H9 (cell line): ENCODE results near the gene NYAP2. TPM values are rescaled to one million over a fixed set of nuclear protein-coding genes. Genes with fewer than 3 reads are reported as not detected.

Experiments used
- DNase-seq: peaks from one replicate; pipeline ENCODE4 v3.0.0-alpha.2; 2017
- H2AFZ ChIP-seq: one replicate; pipeline ENCODE4 v1.6.1; 2013; ENCODE audit warnings: mild to moderate bottlenecking, low read length, control low read depth, moderate library complexity
- H2AK5ac ChIP-seq: 2 replicates; pipeline ENCODE4 v1.6.1; 2013; ENCODE audit warnings: low read length, control low read depth, mixed read lengths; ENCODE audit not compliant: insufficient read length
- H2BK120ac ChIP-seq: one replicate; pipeline ENCODE4 v1.6.1; 2013; ENCODE audit warnings: low read depth, mild to moderate bottlenecking, low read length, control low read depth, inconsistent platforms; ENCODE audit not compliant: poor library complexity, severe bottlenecking
- H2BK12ac ChIP-seq: 2 replicates; pipeline ENCODE4 v1.6.1; 2013; ENCODE audit warnings: low read length, control low read depth, mixed read lengths, low read depth; ENCODE audit not compliant: insufficient read length
- H2BK15ac ChIP-seq: 2 replicates; pipeline ENCODE4 v1.6.1; 2013; ENCODE audit warnings: low read depth, low read length, control low read depth
- H2BK20ac ChIP-seq: one replicate; pipeline ENCODE4 v1.6.1; 2013; ENCODE audit warnings: low read depth, mild to moderate bottlenecking, low read length, control low read depth, inconsistent platforms; ENCODE audit not compliant: poor library complexity, severe bottlenecking
- H2BK5ac ChIP-seq: 2 replicates; pipeline ENCODE4 v1.6.1; 2013; ENCODE audit warnings: low read length, control low read depth, mixed read lengths; ENCODE audit not compliant: insufficient read length
- H3K14ac ChIP-seq: 2 replicates; pipeline ENCODE4 v1.6.1; 2013; ENCODE audit warnings: low read length, control low read depth; ENCODE audit not compliant: insufficient read depth
- H3K18ac ChIP-seq: 2 replicates; pipeline ENCODE4 v1.6.1; 2013; ENCODE audit warnings: low read depth, mild to moderate bottlenecking, mixed read lengths, low read length, control low read depth; ENCODE audit not compliant: insufficient read length
- H3K23ac ChIP-seq: 2 replicates; pipeline ENCODE4 v1.6.1; 2013; ENCODE audit warnings: low read length, control low read depth, mixed read lengths, low read depth; ENCODE audit not compliant: insufficient read length
- H3K23me2 ChIP-seq: 2 replicates; pipeline ENCODE4 v1.6.1; 2013; ENCODE audit warnings: low read depth, mild to moderate bottlenecking, mixed read lengths, low read length, control low read depth; ENCODE audit not compliant: insufficient read length, poor library complexity, severe bottlenecking
- H3K27ac ChIP-seq: 2 replicates; pipeline ENCODE4 v1.5.1; 2013; ENCODE audit warnings: low read length, control low read depth, mixed read lengths, low read depth; ENCODE audit not compliant: insufficient read length
- H3K27me3 ChIP-seq: 2 replicates; pipeline ENCODE4 v1.6.1; 2013; ENCODE audit warnings: low read length, control low read depth, inconsistent platforms; ENCODE audit not compliant: insufficient read depth
- H3K4ac ChIP-seq: 2 replicates; pipeline ENCODE4 v1.6.1; 2013; ENCODE audit warnings: low read depth, mild to moderate bottlenecking, control low read depth, inconsistent platforms, low read length, moderate library complexity
- H3K4me1 ChIP-seq: 2 replicates; pipeline ENCODE4 v1.6.1; 2013; ENCODE audit warnings: low read length, control low read depth, inconsistent platforms; ENCODE audit not compliant: insufficient read depth
- H3K4me2 ChIP-seq: 2 replicates; pipeline ENCODE4 v1.6.1; 2013; ENCODE audit warnings: low read length, control low read depth, mixed read lengths; ENCODE audit not compliant: insufficient read length, insufficient read depth
- H3K56ac ChIP-seq: 2 replicates; pipeline ENCODE4 v1.6.1; 2013; ENCODE audit warnings: low read depth, mild to moderate bottlenecking, mixed read lengths, low read length, control low read depth; ENCODE audit not compliant: insufficient read length
- H3K79me1 ChIP-seq: 2 replicates; pipeline ENCODE4 v1.6.1; 2013; ENCODE audit warnings: low read depth, mild to moderate bottlenecking, moderate library complexity, low read length, control low read depth, inconsistent platforms; ENCODE audit not compliant: insufficient read depth, poor library complexity, severe bottlenecking
- H3K79me2 ChIP-seq: 2 replicates; pipeline ENCODE4 v1.6.1; 2013; ENCODE audit warnings: low read length, control low read depth, inconsistent platforms; ENCODE audit not compliant: insufficient read depth
- H3K9ac ChIP-seq: 2 replicates; pipeline ENCODE4 v1.6.1; 2013; ENCODE audit warnings: low read length, control low read depth, mixed read lengths; ENCODE audit not compliant: insufficient read length; ENCODE audit errors: extremely low read depth
- H3K9me3 ChIP-seq: one replicate; pipeline ENCODE4 v1.6.1; 2013; ENCODE audit warnings: low read depth, low read length, inconsistent platforms; ENCODE audit not compliant: control insufficient read depth
- H3T11ph ChIP-seq: one replicate; pipeline ENCODE4 v1.6.1; 2013; ENCODE audit warnings: mild to moderate bottlenecking, low read length, control low read depth, inconsistent platforms
- H4K20me1 ChIP-seq: one replicate; pipeline ENCODE4 v1.6.1; 2013; ENCODE audit not compliant: control insufficient read depth, insufficient read length, insufficient read depth
- H4K5ac ChIP-seq: 2 replicates; pipeline ENCODE4 v1.6.1; 2013; ENCODE audit warnings: low read depth, mild to moderate bottlenecking, mixed read lengths, low read length, control low read depth; ENCODE audit not compliant: insufficient read length
- H4K8ac ChIP-seq: replicated peaks from 2 replicates; pipeline ENCODE4 v1.6.1; 2013; ENCODE audit warnings: low read length, control low read depth, mixed read lengths, low read depth; ENCODE audit not compliant: insufficient read length
- H4K91ac ChIP-seq: 2 replicates; pipeline ENCODE4 v1.6.1; 2013; ENCODE audit warnings: low read depth, mild to moderate bottlenecking, moderate library complexity, mixed read lengths, low read length, control low read depth; ENCODE audit not compliant: insufficient read length
- H3K27ac Mint-ChIP-seq, 3 experiments: 2 replicates in 2 of 3; 3 replicates in 1 of 3; pipeline ENCODE4 v1.8.0; 2020 to 2021; ENCODE audit warnings: mixed read lengths in 3 of 3, mild to moderate bottlenecking in 1 of 3, moderate library complexity in 1 of 3
- H3K27me3 Mint-ChIP-seq: 2 replicates; pipeline ENCODE4 v1.8.0; 2021; ENCODE audit warnings: low read depth, mild to moderate bottlenecking, moderate library complexity, mixed read lengths
- H3K36me3 Mint-ChIP-seq, 3 experiments: 2 replicates in 2 of 3; 3 replicates in 1 of 3; pipeline ENCODE4 v1.8.0; 2020 to 2021; ENCODE audit warnings: low read depth in 3 of 3, mixed read lengths in 3 of 3; ENCODE audit not compliant: insufficient read depth in 1 of 3
- H3K4me1 Mint-ChIP-seq, 2 experiments: 2 replicates each; pipeline ENCODE4 v1.8.0; 2020; ENCODE audit warnings: mixed read lengths in 2 of 2
- H3K4me3 Mint-ChIP-seq, 2 experiments: 2 replicates in 1 of 2; 3 replicates in 1 of 2; pipeline ENCODE4 v1.8.0; 2020 to 2021; ENCODE audit warnings: mild to moderate bottlenecking in 2 of 2, mixed read lengths in 2 of 2, moderate library complexity in 1 of 2
- H3K9me3 Mint-ChIP-seq, 2 experiments: 2 replicates in 1 of 2; 3 replicates in 1 of 2; pipeline ENCODE4 v1.8.0; 2020; ENCODE audit warnings: mild to moderate bottlenecking in 2 of 2, mixed read lengths in 2 of 2, moderate library complexity in 1 of 2
- WGBS: extraction: QIAGEN DNeasy Blood & Tissue Kit; methylation state at CpG from one replicate; pipeline ENCODE4 v1.1.7; 2013; ENCODE audit warnings: missing lambda C conversion rate, low lambda C conversion rate, mixed read lengths; ENCODE audit not compliant: insufficient read length; ENCODE audit errors: extremely low coverage; 5-methylcytosine and 5-hydroxymethylcytosine counted together
- total RNA-seq: library from RNA; stranded (reverse); gene quantifications from 2 replicates; pipeline ENCODE4 v1.2.1, GENCODE V29; 2021
- TF ChIP-seq, protein P1 (sequence below): fragments of 200-600 bp; sonication (generic); conservative IDR thresholded peaks from 3 replicates; pipeline ENCODE4 v1.8.0; 2021; ENCODE audit warnings: antibody characterized with exemption, mild to moderate bottlenecking

The NYAP2 gene
- total RNA-seq, 1 experiment from 2014 or later = not detected

DNA sequence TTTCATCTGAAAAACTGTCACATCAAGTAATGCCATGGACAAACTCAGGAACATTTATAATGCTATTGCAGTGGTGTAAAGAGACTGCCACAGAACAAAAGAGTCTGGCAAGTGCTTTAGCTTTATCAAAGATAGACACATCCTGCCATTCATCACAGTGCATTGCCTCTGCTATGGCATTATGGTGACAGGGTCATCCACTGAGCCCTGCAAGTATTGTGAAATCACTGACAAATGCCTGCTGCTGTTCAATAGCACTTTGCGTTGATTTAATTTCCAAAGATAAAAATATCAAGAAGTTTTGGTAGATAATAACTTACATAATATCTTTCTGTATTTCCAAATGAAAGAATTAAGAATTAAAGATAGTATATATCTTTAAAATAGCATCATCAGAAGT lies 38.7 kb downstream of the NYAP2 start:
- no peak overlapping the region for H2AK5ac ChIP-seq
- H2BK5ac ChIP-seq = no peak overlapping the region
- H2BK15ac ChIP-seq = no peak overlapping the region
- H2BK20ac ChIP-seq = no peak overlapping the region
- Mint-ChIP-seq H3K27me3 (no peaks in the 10 kb centered on the region), H3K9me3 (no peaks in the 10 kb centered on the region), H3K4me3 (no peak overlapping the region), H3K4me1 (peaks cover 0 to 4% of the 10 kb centered on the region in 2 experiments; a peak in 3 of 4 replicates), H3K36me3 (no peaks in the 10 kb centered on the region), H3K27ac (no peak overlapping the region)
- no peak overlapping the region for H2BK120ac ChIP-seq
- no peaks in the 10 kb centered on the region for H4K20me1 ChIP-seq
- TF ChIP-seq, protein P1, sequence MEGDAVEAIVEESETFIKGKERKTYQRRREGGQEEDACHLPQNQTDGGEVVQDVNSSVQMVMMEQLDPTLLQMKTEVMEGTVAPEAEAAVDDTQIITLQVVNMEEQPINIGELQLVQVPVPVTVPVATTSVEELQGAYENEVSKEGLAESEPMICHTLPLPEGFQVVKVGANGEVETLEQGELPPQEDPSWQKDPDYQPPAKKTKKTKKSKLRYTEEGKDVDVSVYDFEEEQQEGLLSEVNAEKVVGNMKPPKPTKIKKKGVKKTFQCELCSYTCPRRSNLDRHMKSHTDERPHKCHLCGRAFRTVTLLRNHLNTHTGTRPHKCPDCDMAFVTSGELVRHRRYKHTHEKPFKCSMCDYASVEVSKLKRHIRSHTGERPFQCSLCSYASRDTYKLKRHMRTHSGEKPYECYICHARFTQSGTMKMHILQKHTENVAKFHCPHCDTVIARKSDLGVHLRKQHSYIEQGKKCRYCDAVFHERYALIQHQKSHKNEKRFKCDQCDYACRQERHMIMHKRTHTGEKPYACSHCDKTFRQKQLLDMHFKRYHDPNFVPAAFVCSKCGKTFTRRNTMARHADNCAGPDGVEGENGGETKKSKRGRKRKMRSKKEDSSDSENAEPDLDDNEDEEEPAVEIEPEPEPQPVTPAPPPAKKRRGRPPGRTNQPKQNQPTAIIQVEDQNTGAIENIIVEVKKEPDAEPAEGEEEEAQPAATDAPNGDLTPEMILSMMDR = no peak
- H2BK12ac ChIP-seq = no peak overlapping the region
- H3K18ac ChIP-seq = no peak overlapping the region
- no peaks in the 10 kb centered on the region for H3K27me3 ChIP-seq
- H4K91ac ChIP-seq = no peak overlapping the region
- no peak overlapping the region for H3K4ac ChIP-seq
- H4K5ac ChIP-seq = no peak overlapping the region
- no peak overlapping the region for H3K14ac ChIP-seq
- H3K56ac ChIP-seq = no peak overlapping the region
- H3K79me1 ChIP-seq = no peaks in the 10 kb centered on the region
- no peak overlapping the region for H3T11ph ChIP-seq
- H3K23ac ChIP-seq = no peak overlapping the region
- no peak overlapping the region for H4K8ac ChIP-seq
- no peaks in the 10 kb centered on the region for H3K9me3 ChIP-seq
- H3K27ac ChIP-seq = no peak overlapping the region
- WGBS = no CpG with 5 or more reads among the region's 1 CpG
- no peaks in the 10 kb centered on the region for H3K79me2 ChIP-seq
- H3K4me2 ChIP-seq = no peak overlapping the region
- H3K9ac ChIP-seq = no peak overlapping the region
- H3K4me1 ChIP-seq = no peaks in the 10 kb centered on the region
- no peak overlapping the region for H2AFZ ChIP-seq
- DNase-seq = no peak
- no peaks in the 10 kb centered on the region for H3K23me2 ChIP-seq
